Measurements from ENCODE around the gene DDTL. TPM values are rescaled to one million over a fixed set of nuclear protein-coding genes. Genes with fewer than 3 reads are reported as not detected.

DDTL gene
- total and polyA plus RNA-seq, 2 of the 8 experiments (the other 6 are each of a cell fraction or from before 2014, with no cell fraction given), result 2.1 to 3.1 TPM

DNA sequence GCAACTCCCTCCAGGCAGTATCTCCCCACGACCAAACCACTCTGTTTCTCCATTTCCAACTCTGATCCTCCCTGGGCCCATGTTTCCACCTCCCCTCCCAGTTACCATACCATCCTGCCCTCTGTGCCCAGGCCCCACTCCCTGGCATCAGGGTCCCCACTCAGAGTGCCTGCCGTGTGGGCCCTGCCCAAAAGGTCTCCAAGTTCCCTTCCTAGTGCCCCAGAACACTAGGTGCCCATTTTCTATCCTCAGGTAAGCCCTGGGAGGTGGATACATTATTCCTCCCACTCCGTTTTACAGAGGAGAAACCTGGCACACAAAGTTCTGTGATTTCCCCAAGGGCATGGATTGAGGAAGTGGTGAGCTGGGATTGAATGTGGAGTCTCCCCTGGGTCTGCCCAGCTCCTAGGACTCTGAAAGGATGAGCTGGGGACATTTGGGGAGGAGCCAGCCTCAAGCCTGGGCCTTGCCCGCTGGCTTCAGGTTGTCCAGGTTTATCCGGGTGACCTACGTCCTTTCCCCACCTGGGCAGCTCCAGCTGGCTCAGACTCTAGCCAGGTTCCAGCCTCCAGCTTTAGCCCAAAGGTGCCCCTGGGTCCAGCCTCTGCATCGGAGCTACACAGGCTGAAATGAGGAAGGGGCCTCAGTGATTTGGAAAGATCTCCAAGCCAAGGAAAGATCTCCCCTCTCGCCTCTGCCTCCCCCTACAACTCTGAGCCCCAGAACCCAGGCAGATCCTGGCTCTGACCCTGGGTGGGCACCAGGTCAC lies 40.7 kb downstream of the DDTL start (continued):
- TF ChIP-seq CHD7 (IDR thresholded peaks at IDR 0.05; ENCODE audit: insufficient replicate concordance, low read length) (no peak), EGR1 (IDR thresholded peaks at IDR 0.05; ENCODE audit: borderline replicate concordance, low read depth, low read length) (no peak), SIRT6 (IDR thresholded peaks at IDR 0.05; ENCODE audit: low read length) (no peak), JUND (IDR thresholded peaks at IDR 0.05; ENCODE audit: low read length) (no peak), ATF2 (IDR thresholded peaks at IDR 0.05; ENCODE audit: low read length) (no peak), TCF12 (IDR thresholded peaks at IDR 0.05; ENCODE audit: low read depth, low read length) (no peak), CBX8 (IDR thresholded peaks at IDR 0.05; ENCODE audit: borderline replicate concordance, low read depth, low read length) (no peak), SP1 (IDR thresholded peaks at IDR 0.05; ENCODE audit: low read depth, low read length) (no peak), NRF1 (IDR thresholded peaks at IDR 0.05; ENCODE audit: low read depth, low read length) (no peak)

Data from H1 (cell line).